OCI-LY7 (cell line): Measurements from ENCODE around the gene EPHA8. TPM values are rescaled to one million over a fixed set of nuclear protein-coding genes. Genes with fewer than 3 reads are reported as not detected.

ENCODE experiments used
- BruUV-seq: library from RNA; stranded (reverse); fragments of 400-500 nt; replicated peaks from 2 replicates; lab custom pipeline; 2021; lab: Mats Ljungman, UMichigan
- CTCF ChIA-PET: fragments of 300-600 bp; sonication (Branson Sonifier 250); formaldehyde crosslinking; loops from one replicate; lab custom pipeline; 2022; ENCODE audit warnings: antibody characterized with exemption; ENCODE audit not compliant: unreplicated experiment; lab: Charles Lee
- POLR2A ChIA-PET: fragments of 300-600 bp; sonication (Branson Sonifier 250); formaldehyde crosslinking; loops from one replicate; lab custom pipeline; 2022; ENCODE audit warnings: antibody characterized with exemption; lab: Charles Lee
- DNase-seq: peaks from one replicate; pipeline ENCODE4 v3.0.0-alpha.2; 2015; ENCODE audit warnings: low spot score
- H2AFZ ChIP-seq: fragments of 200-600 bp; sonication (generic), shearing (Covaris generic); 2 replicates; pipeline ENCODE4 v1.6.1; 2014; ENCODE audit warnings: mild to moderate bottlenecking, antibody characterized with exemption, low read length, moderate library complexity
- H3K27ac ChIP-seq: fragments of 200-600 bp; sonication (generic); 2 replicates; pipeline ENCODE4 v1.5.1; 2014; ENCODE audit warnings: mixed run types, low read depth, mild to moderate bottlenecking, moderate library complexity, low read length, inconsistent platforms; ENCODE audit not compliant: poor library complexity, severe bottlenecking
- H3K36me3 ChIP-seq: fragments of 200-600 bp; sonication (generic); 2 replicates; pipeline ENCODE4 v1.6.1; 2014; ENCODE audit warnings: mild to moderate bottlenecking, antibody characterized with exemption, low read length, moderate library complexity, mixed read lengths; ENCODE audit not compliant: insufficient read depth
- H3K4me1 ChIP-seq: fragments of 200-600 bp; sonication (generic); 2 replicates; pipeline ENCODE4 v1.5.1; 2014; ENCODE audit warnings: mild to moderate bottlenecking, low read length; ENCODE audit not compliant: insufficient read depth, poor library complexity, severe bottlenecking
- H3K4me2 ChIP-seq: fragments of 200-600 bp; sonication (generic); 2 replicates; pipeline ENCODE4 v1.6.1; 2014; ENCODE audit warnings: mild to moderate bottlenecking, low read length
- H3K4me3 ChIP-seq: fragments of 200-600 bp; sonication (generic); 2 replicates; pipeline ENCODE4 v1.5.1; 2014; ENCODE audit warnings: mild to moderate bottlenecking, low read depth, low read length; ENCODE audit not compliant: poor library complexity, severe bottlenecking
- H3K79me2 ChIP-seq: fragments of 200-600 bp; sonication (generic); 2 replicates; pipeline ENCODE4 v1.6.1; 2016; ENCODE audit warnings: low read depth, mild to moderate bottlenecking, low read length, moderate library complexity, mixed read lengths; ENCODE audit not compliant: insufficient read depth
- H3K9me2 ChIP-seq: fragments of 200-600 bp; sonication (generic); 2 replicates; pipeline ENCODE4 v1.6.1; 2016; ENCODE audit warnings: mild to moderate bottlenecking, low read length, mixed read lengths; ENCODE audit not compliant: insufficient read depth
- H3K9me3 ChIP-seq: fragments of 200-600 bp; sonication (generic); 2 replicates; pipeline ENCODE4 v1.6.1; 2014; ENCODE audit warnings: mild to moderate bottlenecking, mixed run types, low read length, mixed read lengths
- H4K20me1 ChIP-seq: fragments of 200-600 bp; sonication (generic); 2 replicates; pipeline ENCODE4 v1.6.1; 2014; ENCODE audit warnings: mild to moderate bottlenecking, antibody characterized with exemption, low read length, moderate library complexity, mixed read lengths; ENCODE audit not compliant: insufficient read depth
- EZH2phosphoT487 ChIP-seq: fragments of 200-600 bp; sonication (generic); IDR thresholded peaks from 2 replicates; pipeline ENCODE4 v1.6.1; 2018; ENCODE audit warnings: low read depth, borderline replicate concordance, mild to moderate bottlenecking, mixed run types, antibody characterized with exemption, low read length, moderate library complexity, mixed read lengths
- intact Hi-C: fragments of 100-400 bp; cut with micrococcal nuclease; formaldehyde crosslinking; loops from one replicate; pipeline ENCODE4 v1.10.0; 2022; ENCODE audit not compliant: unreplicated experiment
- total RNA-seq, 2 experiments: library from RNA; depleted of rRNA in 1 of 2; stranded (reverse); fragments of >200 nt in 1 of 2; shearing (Covaris generic) in 1 of 2; gene quantifications; 2 replicates each; pipeline ENCODE4 v1.2.3, GENCODE V29; 2014 to 2022
- TF ChIP-seq, protein P1 (sequence below): fragments of 200-600 bp; sonication (generic); conservative IDR thresholded peaks from 2 replicates; pipeline ENCODE4 v1.5.1; 2014; ENCODE audit warnings: mild to moderate bottlenecking, antibody characterized with exemption, low read length, moderate library complexity, mixed read lengths

The EPHA8 gene
- total RNA-seq, 2 experiments from 2014 or later: not detected

DNA sequence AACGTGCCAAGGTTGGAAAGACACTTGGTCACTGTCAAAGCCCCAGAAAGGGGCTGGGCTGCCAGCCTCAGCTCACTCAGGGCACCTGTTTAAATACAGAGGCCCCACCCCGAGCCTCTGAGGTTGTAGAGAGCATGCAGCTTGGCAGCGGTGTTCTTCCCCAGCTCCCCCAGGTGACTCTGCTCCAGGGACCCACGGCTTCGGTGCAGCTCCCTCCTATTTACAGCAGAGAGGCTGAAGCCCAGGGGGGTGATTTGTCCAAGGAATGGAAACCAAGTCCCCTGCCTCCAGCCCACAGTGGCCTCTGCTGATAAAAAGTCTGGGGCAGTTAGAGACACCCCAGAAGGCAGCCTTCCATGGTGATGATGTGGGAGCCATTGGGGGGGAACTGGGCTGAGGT is 64.0 kb downstream of the EPHA8 start:
- Histone ChIP-seq H3K9me3 (no peaks in the 10 kb centered on the region), H4K20me1 (no peaks in the 10 kb centered on the region), H3K4me3 (no peak overlapping the region), H3K27ac (no peak overlapping the region), H2AFZ (no peak overlapping the region), H3K79me2 (no peaks in the 10 kb centered on the region), H3K4me1 (no peaks in the 10 kb centered on the region), H3K4me2 (no peak overlapping the region), H3K36me3 (no peaks in the 10 kb centered on the region), H3K9me2 (no peaks in the 10 kb centered on the region)
- ChIA-PET CTCF (no interaction called here), POLR2A (no interaction called here)
- no peak for DNase-seq
- no TSS peak for BruUV-seq
- no peak for TF ChIP-seq EZH2phosphoT487
- TF ChIP-seq, protein P1, sequence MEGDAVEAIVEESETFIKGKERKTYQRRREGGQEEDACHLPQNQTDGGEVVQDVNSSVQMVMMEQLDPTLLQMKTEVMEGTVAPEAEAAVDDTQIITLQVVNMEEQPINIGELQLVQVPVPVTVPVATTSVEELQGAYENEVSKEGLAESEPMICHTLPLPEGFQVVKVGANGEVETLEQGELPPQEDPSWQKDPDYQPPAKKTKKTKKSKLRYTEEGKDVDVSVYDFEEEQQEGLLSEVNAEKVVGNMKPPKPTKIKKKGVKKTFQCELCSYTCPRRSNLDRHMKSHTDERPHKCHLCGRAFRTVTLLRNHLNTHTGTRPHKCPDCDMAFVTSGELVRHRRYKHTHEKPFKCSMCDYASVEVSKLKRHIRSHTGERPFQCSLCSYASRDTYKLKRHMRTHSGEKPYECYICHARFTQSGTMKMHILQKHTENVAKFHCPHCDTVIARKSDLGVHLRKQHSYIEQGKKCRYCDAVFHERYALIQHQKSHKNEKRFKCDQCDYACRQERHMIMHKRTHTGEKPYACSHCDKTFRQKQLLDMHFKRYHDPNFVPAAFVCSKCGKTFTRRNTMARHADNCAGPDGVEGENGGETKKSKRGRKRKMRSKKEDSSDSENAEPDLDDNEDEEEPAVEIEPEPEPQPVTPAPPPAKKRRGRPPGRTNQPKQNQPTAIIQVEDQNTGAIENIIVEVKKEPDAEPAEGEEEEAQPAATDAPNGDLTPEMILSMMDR: no peak
- intact Hi-C loops: no loop called here

DNA sequence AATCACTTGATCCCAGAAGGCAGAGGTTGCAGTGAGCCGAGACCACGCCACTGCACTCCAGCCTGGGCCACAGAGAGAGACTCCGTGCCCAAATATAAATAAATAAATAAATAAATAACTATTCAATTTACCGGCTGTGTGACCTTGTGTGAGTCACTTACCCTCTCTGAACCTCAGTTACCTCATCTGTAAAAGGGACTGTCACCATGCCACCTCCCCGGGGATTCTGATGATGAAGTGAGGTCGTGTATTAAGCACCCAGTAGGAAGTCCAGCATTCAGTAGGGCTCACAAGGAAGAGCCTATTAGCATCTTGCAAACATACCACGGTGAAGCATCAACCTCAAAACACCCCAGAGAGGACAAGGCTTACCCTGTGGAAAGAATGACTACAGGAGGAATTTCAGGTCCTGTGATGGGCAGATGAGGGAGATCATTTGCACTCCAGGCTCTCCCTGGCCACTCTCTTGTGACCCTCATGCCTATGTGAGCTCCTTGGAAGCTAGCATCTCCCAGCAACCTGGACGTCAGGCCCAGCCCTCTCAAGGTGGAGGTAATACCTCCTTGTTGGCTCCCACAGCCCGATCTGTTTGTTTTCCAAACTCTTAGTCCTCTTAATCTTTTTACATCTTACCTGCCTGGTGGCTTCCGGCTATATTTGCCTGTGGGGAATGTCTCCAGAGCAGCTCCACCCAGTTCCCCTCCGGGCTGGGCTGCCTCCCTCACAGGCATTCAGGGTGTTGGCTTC is 65.6 kb downstream of the EPHA8 start:
- no TSS peak for BruUV-seq
- POLR2A ChIA-PET: no interaction called here
- intact Hi-C loops: no loop called here

DNA sequence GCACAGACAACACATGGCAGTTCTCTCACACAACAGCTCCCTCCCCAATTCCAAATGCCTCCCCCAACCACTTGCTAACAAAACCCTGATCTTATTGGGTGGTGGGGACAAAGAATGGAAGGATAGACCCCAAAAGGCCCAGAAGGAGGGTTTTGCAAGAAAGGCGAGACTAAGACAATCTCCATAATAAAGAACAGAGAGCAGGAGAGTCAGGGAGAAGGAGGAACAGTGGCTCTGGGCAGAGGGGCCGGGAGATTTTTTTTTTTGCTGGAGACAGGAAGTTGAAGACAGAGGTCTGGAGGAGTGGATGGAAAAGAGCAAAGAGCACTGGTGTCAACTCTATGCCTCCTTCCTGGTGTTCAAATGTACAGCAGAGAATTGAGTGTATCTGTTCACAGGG is 66.6 kb downstream of the EPHA8 start:
- Histone ChIP-seq H3K4me1 (no peaks in the 10 kb centered on the region), H3K36me3 (no peaks in the 10 kb centered on the region), H2AFZ (no peak overlapping the region), H3K4me2 (no peak overlapping the region), H3K9me2 (no peaks in the 10 kb centered on the region), H3K9me3 (no peaks in the 10 kb centered on the region), H3K4me3 (no peak overlapping the region), H3K27ac (no peak overlapping the region), H3K79me2 (no peaks in the 10 kb centered on the region), H4K20me1 (no peaks in the 10 kb centered on the region)
- CTCF ChIA-PET: no interaction called here
- DNase-seq: no peak
- intact Hi-C loops: no loop called here
- BruUV-seq: no TSS peak
- POLR2A ChIA-PET: no interaction called here
- TF ChIP-seq, protein P1: no peak
- no peak for TF ChIP-seq EZH2phosphoT487

More for the DNA sequence above, 65.6 kb downstream of the EPHA8 start:
- Histone ChIP-seq H3K9me2 (no peaks in the 10 kb centered on the region), H3K4me2 (no peak overlapping the region), H2AFZ (no peak overlapping the region), H3K79me2 (no peaks in the 10 kb centered on the region), H3K27ac (no peak overlapping the region), H3K9me3 (no peaks in the 10 kb centered on the region), H3K4me1 (no peaks in the 10 kb centered on the region), H3K36me3 (no peaks in the 10 kb centered on the region), H3K4me3 (no peak overlapping the region), H4K20me1 (no peaks in the 10 kb centered on the region)
- TF ChIP-seq, protein P1: no peak
- TF ChIP-seq EZH2phosphoT487: no peak
- DNase-seq: no peak
- CTCF ChIA-PET: no interaction called here
